Transverse colon (tissue), 4 donors: ENCODE measurements around the gene RNF14. TPM values are rescaled to one million over a fixed set of nuclear protein-coding genes. Genes with fewer than 3 reads are reported as not detected.

Experiments
- DNase-seq: peaks from one replicate; pipeline ENCODE4 v3.0.0-alpha.2; 2019
- H3K27ac ChIP-seq, 4 donors: fragments of 200-600 bp; sonication (generic); 2 replicates each; pipeline ENCODE4 v1.5.1; 2016 to 2018; ENCODE audit warnings: inconsistent platforms in 4 of 4
- H3K27me3 ChIP-seq: fragments of 200-600 bp; sonication (generic); 2 replicates; pipeline ENCODE4 v1.5.1; 2017; ENCODE audit warnings: inconsistent platforms
- H3K36me3 ChIP-seq, 4 donors: fragments of 200-600 bp; sonication (generic); 2 replicates each; pipeline ENCODE4 v1.5.1; 2017 to 2019; ENCODE audit warnings: inconsistent platforms in 4 of 4
- H3K4me1 ChIP-seq, 4 donors: fragments of 200-600 bp; sonication (generic); 2 replicates each; pipeline ENCODE4 v1.5.1; 2017 to 2020; ENCODE audit warnings: inconsistent platforms in 4 of 4
- H3K4me3 ChIP-seq, 4 donors: fragments of 200-600 bp; sonication (generic); 1 replicate in 1 of 4; 2 replicates in 3 of 4; pipeline versions ENCODE4 v1.5.1 to v1.6.1; 2017 to 2019; ENCODE audit warnings: inconsistent platforms in 4 of 4
- H3K9me3 ChIP-seq, 2 donors: fragments of 200-600 bp; sonication (generic); 2 replicates each; pipeline ENCODE4 v1.5.1; 2017 to 2019; ENCODE audit warnings: inconsistent platforms in 2 of 2
- EP300 ChIP-seq: sonication (generic); formaldehyde crosslinking; IDR thresholded peaks from one replicate; pipeline ENCODE4 v1.6.1; 2017; ENCODE audit warnings: antibody characterized with exemption, low read depth
- POLR2A ChIP-seq: fragments of 450-650 bp; IDR thresholded peaks from one replicate; pipeline ENCODE4 v1.6.1; 2016; ENCODE audit warnings: antibody characterized with exemption, mild to moderate bottlenecking, moderate library complexity
- POLR2AphosphoS5 ChIP-seq, 3 donors: sonication (generic); formaldehyde crosslinking; IDR thresholded peaks; one replicate each; pipeline ENCODE4 v1.6.1; 2016; ENCODE audit warnings: antibody characterized with exemption in 3 of 3
- WGBS, 2 donors: methylation state at CpG; one replicate each; pipeline ENCODE4 v1.1.5; 2018; ENCODE audit warnings: low coverage in 1 of 2; 5-methylcytosine and 5-hydroxymethylcytosine counted together
- in situ Hi-C, 4 donors: fragments of 200-750 bp; cut with MboI; loops; one replicate each; pipeline versions ENCODE4 v1.15.0 to v1.15.1; 2017; ENCODE audit warnings: low sequenced_read_pairs in 3 of 4, low pct_ligation_motif_present in 1 of 4, low pct_unique_long_range_greater_than_20kb in 1 of 4
- intact Hi-C: fragments of 100-400 bp; cut with DNase I; formaldehyde crosslinking; loops from one replicate; pipeline ENCODE4 v1.15.1; 2023; ENCODE audit warnings: low total_unique reads
- total RNA-seq, 4 donors: library from RNA; depleted of rRNA; stranded (reverse); fragments of >200 nt; gene quantifications; one replicate each; pipeline ENCODE4 v1.1.0, GENCODE V29; 2016
- TF ChIP-seq, protein P1 (sequence below), 5 experiments: fragments of 200-600 bp in 3 of 5; fragments of 450-650 bp in 2 of 5; sonication (generic) in 3 of 5; IDR thresholded peaks; 1 replicate in 2 of 5; 2 replicates in 3 of 5; pipeline ENCODE4 v1.5.1; 2016 to 2017; ENCODE audit warnings: antibody characterized with exemption in 5 of 5, inconsistent platforms in 3 of 5, mild to moderate bottlenecking in 2 of 5, moderate library complexity in 1 of 5

The RNF14 gene
- total RNA-seq, 4 donors from 2014 or later = 15.3 to 66.7 (median 57.1) TPM

DNA sequence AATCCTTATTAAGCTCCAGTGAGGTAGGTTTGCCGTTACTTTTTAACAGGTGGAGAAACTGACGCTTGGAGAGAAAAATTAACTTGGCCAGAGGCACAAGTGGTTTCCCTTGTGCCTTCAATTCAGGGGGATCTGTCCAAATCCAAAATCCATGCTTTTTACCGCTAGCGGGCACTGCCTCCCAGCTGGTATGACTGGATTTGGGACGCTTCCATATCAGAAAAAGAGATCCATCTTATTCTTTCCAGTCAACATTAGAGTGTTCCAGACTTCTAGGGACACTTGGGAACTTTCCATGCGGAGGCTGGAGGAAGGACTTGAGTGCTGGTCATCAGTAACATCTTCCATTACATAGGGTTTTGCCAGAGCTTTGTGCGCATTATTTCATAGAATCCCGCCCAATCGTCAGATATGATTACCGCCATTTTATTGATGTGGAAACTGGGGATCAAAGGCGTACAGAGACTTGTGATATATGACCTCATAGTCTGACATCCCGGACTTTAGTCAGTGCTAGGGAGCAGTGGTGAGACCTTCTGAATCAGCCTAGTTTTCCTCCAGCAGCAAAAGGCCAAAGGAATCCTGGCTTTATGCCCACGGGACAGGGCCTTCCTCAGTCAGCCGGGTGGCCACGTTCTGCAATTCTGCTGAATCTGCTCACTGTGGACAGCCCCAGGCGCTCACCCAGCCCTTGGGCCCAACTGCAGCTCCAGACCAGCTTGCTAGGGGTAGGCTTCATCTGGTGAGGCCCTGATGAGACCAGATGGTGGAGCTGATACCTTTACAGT, 45.0 kb downstream of the RNF14 start:
- peak; percentile 45 for DNase-seq
- in situ Hi-C loops = loop anchor here in 1 of 4 donors (25.0 kb wide), 1 partner anchor 323 kb away; the partner anchor contains the start of gene SPRY4

DNA sequence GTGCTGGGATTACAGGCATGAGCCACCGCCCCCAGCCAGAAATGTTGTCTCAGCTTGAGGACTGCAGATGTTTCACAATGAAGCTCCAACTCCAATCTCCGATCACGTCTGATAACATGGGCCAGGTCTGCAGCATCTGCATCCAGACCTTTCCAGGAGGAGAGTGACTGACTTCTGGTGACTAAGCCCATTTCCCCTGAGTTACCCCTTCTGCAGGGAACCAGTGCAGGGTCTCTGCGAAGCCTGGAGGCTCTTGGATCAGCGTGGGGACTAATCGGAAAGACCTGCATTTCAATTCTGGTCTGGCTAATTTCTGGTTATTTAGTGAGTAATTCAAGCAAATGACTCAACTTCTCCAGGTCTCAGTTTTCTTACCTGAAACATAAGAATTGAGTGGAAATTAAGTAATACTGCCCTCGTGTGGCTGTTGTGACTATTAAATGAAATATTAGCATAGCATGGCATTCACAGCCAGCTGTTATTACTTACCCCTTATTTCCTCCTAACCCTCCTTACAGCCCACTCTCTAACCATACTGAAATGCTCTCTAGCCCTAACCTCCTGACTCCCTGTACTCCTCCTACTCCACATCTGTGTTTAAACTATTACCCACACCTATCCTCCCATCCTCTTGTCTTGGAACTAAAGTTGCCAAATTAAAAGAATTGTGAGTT, 46.1 kb downstream of the RNF14 start:
- peak overlapping the region; percentile 32 to 63 (median 55) for H3K27ac ChIP-seq
- no peaks in the 10 kb centered on the region for H3K27me3 ChIP-seq
- in situ Hi-C loops = loop anchor here in 1 of 4 donors (25.0 kb wide), 1 partner anchor 322 kb away; the partner anchor contains the start of gene SPRY4
- H3K4me3 ChIP-seq = no peak overlapping the region
- H3K36me3 ChIP-seq = no peaks in the 10 kb centered on the region
- TF ChIP-seq, protein P1, sequence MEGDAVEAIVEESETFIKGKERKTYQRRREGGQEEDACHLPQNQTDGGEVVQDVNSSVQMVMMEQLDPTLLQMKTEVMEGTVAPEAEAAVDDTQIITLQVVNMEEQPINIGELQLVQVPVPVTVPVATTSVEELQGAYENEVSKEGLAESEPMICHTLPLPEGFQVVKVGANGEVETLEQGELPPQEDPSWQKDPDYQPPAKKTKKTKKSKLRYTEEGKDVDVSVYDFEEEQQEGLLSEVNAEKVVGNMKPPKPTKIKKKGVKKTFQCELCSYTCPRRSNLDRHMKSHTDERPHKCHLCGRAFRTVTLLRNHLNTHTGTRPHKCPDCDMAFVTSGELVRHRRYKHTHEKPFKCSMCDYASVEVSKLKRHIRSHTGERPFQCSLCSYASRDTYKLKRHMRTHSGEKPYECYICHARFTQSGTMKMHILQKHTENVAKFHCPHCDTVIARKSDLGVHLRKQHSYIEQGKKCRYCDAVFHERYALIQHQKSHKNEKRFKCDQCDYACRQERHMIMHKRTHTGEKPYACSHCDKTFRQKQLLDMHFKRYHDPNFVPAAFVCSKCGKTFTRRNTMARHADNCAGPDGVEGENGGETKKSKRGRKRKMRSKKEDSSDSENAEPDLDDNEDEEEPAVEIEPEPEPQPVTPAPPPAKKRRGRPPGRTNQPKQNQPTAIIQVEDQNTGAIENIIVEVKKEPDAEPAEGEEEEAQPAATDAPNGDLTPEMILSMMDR (IDR thresholded peaks at IDR 0.05) = peak; percentile 43 to 59 (median 52)
- no peak for TF ChIP-seq POLR2AphosphoS5 (IDR thresholded peaks at IDR 0.05)
- peaks cover 0 to 26% (median 16%) of the 10 kb centered on the region in 4 donors for H3K4me1 ChIP-seq
- intact Hi-C loops = loop anchor here (10.0 kb wide), 1 partner anchor 130 kb away; no protein-coding TSS in a partner anchor
- no peaks in the 10 kb centered on the region for H3K9me3 ChIP-seq
- no peak for DNase-seq
- 50 to 60% methylated on average over 4 to 7 of the region's 7 CpGs for WGBS, 2 donors

More for the DNA sequence above, 45.0 kb downstream of the RNF14 start:
- intact Hi-C loops = loop anchor here (10.0 kb wide), 1 partner anchor 131 kb away; no protein-coding TSS in a partner anchor
- H3K27ac ChIP-seq = peak overlapping the region; percentile 80 to 88 (median 87)
- H3K4me1 ChIP-seq = peaks cover 0 to 26% (median 16%) of the 10 kb centered on the region in 4 donors
- H3K27me3 ChIP-seq = no peaks in the 10 kb centered on the region
- H3K36me3 ChIP-seq = no peaks in the 10 kb centered on the region
- TF ChIP-seq POLR2AphosphoS5 (IDR thresholded peaks at IDR 0.05) (no peak), POLR2A (no peak), EP300 (no peak)
- TF ChIP-seq, protein P1 (IDR thresholded peaks at IDR 0.05) = no peak
- no peak overlapping the region for H3K4me3 ChIP-seq
- no peaks in the 10 kb centered on the region for H3K9me3 ChIP-seq
- 84 to 96% methylated on average over 5 to 16 of the region's 16 CpGs for WGBS, 2 donors

DNA sequence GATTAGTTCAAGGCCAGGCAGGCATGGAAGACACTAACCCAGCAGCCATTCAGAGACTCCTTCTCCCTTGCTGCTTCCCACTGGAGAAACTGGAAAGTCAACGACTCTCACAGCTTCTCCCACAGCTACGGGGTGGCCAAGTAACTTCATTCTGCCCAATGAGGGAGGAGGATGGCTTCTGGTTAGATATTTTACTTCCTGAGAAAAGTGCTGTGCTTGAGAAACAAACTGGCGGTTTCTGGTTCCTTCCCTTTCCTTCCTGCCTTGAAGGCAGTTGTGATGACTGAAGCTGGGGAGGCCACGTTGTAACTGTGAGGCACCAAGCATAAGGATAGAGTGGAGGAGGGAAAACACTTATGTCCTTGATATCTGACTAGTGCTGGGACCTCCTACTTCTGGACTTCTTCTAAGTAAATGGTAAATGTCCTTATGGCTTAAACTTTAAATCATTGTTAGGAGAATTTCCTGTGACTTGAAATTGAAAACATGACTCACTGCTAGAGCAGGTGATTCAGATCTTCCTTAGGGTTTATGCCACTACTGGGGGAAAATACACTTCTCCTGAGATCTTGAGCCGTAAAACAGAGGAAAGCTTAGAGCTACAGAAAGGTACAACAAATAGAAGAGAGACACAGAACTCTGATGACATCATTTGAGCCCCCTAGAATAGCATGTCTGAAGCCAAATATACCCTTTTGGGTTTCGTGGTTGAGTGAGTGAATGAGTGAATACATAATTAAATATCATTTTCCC, 47.1 kb downstream of the RNF14 start:
- H3K4me3 ChIP-seq = no peak overlapping the region
- no peak for TF ChIP-seq EP300
- no peak for TF ChIP-seq POLR2A
- TF ChIP-seq, protein P1 (IDR thresholded peaks at IDR 0.05) = no peak
- no peak for TF ChIP-seq POLR2AphosphoS5 (IDR thresholded peaks at IDR 0.05)
- no peaks in the 10 kb centered on the region for H3K36me3 ChIP-seq
- H3K9me3 ChIP-seq = no peaks in the 10 kb centered on the region
- peaks cover 0 to 26% (median 16%) of the 10 kb centered on the region in 4 donors for H3K4me1 ChIP-seq
- intact Hi-C loops = loop anchor here (10.0 kb wide), 1 partner anchor 129 kb away; no protein-coding TSS in a partner anchor
- H3K27ac ChIP-seq = peak overlapping the region; percentile 32 to 63 (median 55)
- no peak for DNase-seq
- in situ Hi-C loops = loop anchor here in 1 of 4 donors (25.0 kb wide), 1 partner anchor 321 kb away; the partner anchor contains the start of gene SPRY4
- H3K27me3 ChIP-seq = no peaks in the 10 kb centered on the region
- 59 to 66% methylated on average over 3 to 6 of the region's 6 CpGs for WGBS, 2 donors
